IMR-90 (cell line): ENCODE data around the gene WLS. TPM values are rescaled to one million over a fixed set of nuclear protein-coding genes. Genes with fewer than 3 reads are reported as not detected.

Experiments used
- ATAC-seq: fragments of 200-7000 bp; cut with Tn5 transposase; 2 replicates; pipeline ENCODE4 v1.9.1; 2020; ENCODE audit warnings: low read depth, mild to moderate bottlenecking, moderate library complexity
- BruUV-seq: library from RNA; stranded (reverse); fragments of 400-500 nt; replicated peaks from 2 replicates; lab custom pipeline; 2021; lab: Mats Ljungman, UMichigan
- CTCF ChIA-PET: fragments of 300-600 bp; formaldehyde crosslinking; extraction: SDS; loops from one replicate; lab custom pipeline; 2021; ENCODE audit warnings: antibody characterized with exemption; lab: Yijun Ruan, JAX
- POLR2A ChIA-PET: fragments of 300-600 bp; sonication (Branson Sonifier 250); formaldehyde crosslinking; loops from one replicate; lab custom pipeline; 2022; ENCODE audit warnings: antibody characterized with exemption; ENCODE audit not compliant: unreplicated experiment; lab: Charles Lee
- DNase-seq: peaks from one replicate; pipeline ENCODE4 v3.0.0; 2013
- H2AFZ ChIP-seq: replicated peaks from 2 replicates; pipeline ENCODE3; 2013; ENCODE audit warnings: low read length, mild to moderate bottlenecking; ENCODE audit not compliant: poor library complexity
- H2AK5ac ChIP-seq: 2 replicates; pipeline ENCODE4 v1.6.1; 2013; ENCODE audit warnings: low read depth, low read length, inconsistent platforms
- H2AK9ac ChIP-seq: replicated peaks from 2 replicates; pipeline ENCODE3; 2013; ENCODE audit warnings: mild to moderate bottlenecking, low read depth, low read length, moderate library complexity; ENCODE audit not compliant: poor library complexity
- H2BK120ac ChIP-seq: 2 replicates; pipeline ENCODE4 v1.6.1; 2013; ENCODE audit warnings: low read depth, low read length, inconsistent platforms
- H2BK15ac ChIP-seq: 3 replicates; pipeline ENCODE4 v1.6.1; 2013; ENCODE audit warnings: low read depth, low read length, inconsistent platforms
- H2BK20ac ChIP-seq: 2 replicates; pipeline ENCODE4 v1.6.1; 2013; ENCODE audit warnings: low read depth, mild to moderate bottlenecking, inconsistent platforms, low read length, moderate library complexity
- H2BK5ac ChIP-seq: 2 replicates; pipeline ENCODE4 v1.6.1; 2013; ENCODE audit warnings: mild to moderate bottlenecking, low read depth, low read length, inconsistent platforms; ENCODE audit not compliant: poor library complexity, severe bottlenecking
- H3K14ac ChIP-seq: replicated peaks from 2 replicates; pipeline ENCODE4 v1.6.1; 2013; ENCODE audit warnings: low read depth, low read length, inconsistent platforms
- H3K18ac ChIP-seq: 2 replicates; pipeline ENCODE4 v1.6.1; 2013; ENCODE audit warnings: low read depth, low read length, control low read depth
- H3K23ac ChIP-seq: 2 replicates; pipeline ENCODE4 v1.6.1; 2013; ENCODE audit warnings: low read depth, low read length, inconsistent platforms
- H3K27ac ChIP-seq: 2 replicates; pipeline ENCODE4 v1.5.1; 2013; ENCODE audit warnings: mild to moderate bottlenecking, control low read depth, low read length; ENCODE audit not compliant: insufficient read depth
- H3K27me3 ChIP-seq: 2 replicates; pipeline ENCODE4 v1.6.1; 2013; ENCODE audit warnings: low read length; ENCODE audit not compliant: control insufficient read depth, insufficient read depth
- H3K36me3 ChIP-seq: 2 replicates; pipeline ENCODE4 v1.6.1; 2013; ENCODE audit warnings: low read length, mixed read lengths; ENCODE audit not compliant: control insufficient read depth, insufficient read depth
- H3K4ac ChIP-seq: 2 replicates; pipeline ENCODE4 v1.6.1; 2013; ENCODE audit warnings: low read depth, low read length, inconsistent platforms
- H3K4me1 ChIP-seq: 2 replicates; pipeline ENCODE4 v1.6.1; 2013; ENCODE audit warnings: low read length, mixed read lengths; ENCODE audit not compliant: control insufficient read depth, insufficient read depth
- H3K4me2 ChIP-seq: 2 replicates; pipeline ENCODE4 v1.6.1; 2013; ENCODE audit warnings: low read depth, mild to moderate bottlenecking, control low read depth, low read length, moderate library complexity
- H3K4me3 ChIP-seq: 2 replicates; pipeline ENCODE4 v1.5.1; 2013; ENCODE audit warnings: low read depth, mild to moderate bottlenecking, control low read depth, low read length, moderate library complexity; ENCODE audit not compliant: insufficient read depth
- H3K56ac ChIP-seq: 2 replicates; pipeline ENCODE4 v1.6.1; 2013; ENCODE audit warnings: low read length, inconsistent platforms; ENCODE audit not compliant: insufficient read depth; ENCODE audit errors: extremely low read depth
- H3K79me1 ChIP-seq, 2 experiments: 2 replicates each; pipeline ENCODE4 v1.6.1; 2013; ENCODE audit warnings: low read length in 2 of 2, inconsistent platforms in 1 of 2, low read depth in 1 of 2
- H3K9ac ChIP-seq: 2 replicates; pipeline ENCODE4 v1.6.1; 2013; ENCODE audit warnings: low read depth, low read length, control low read depth
- H3K9me1 ChIP-seq: 2 replicates; pipeline ENCODE4 v1.6.1; 2013; ENCODE audit warnings: low read length, inconsistent platforms; ENCODE audit not compliant: insufficient read depth
- H3K9me3 ChIP-seq: 2 replicates; pipeline ENCODE4 v1.6.1; 2013; ENCODE audit warnings: low read length; ENCODE audit not compliant: control insufficient read depth, insufficient read depth
- H4K20me1 ChIP-seq: 2 replicates; pipeline ENCODE4 v1.6.1; 2013; ENCODE audit warnings: low read length, inconsistent platforms; ENCODE audit not compliant: insufficient read depth
- H4K5ac ChIP-seq: 2 replicates; pipeline ENCODE4 v1.6.1; 2013; ENCODE audit warnings: mild to moderate bottlenecking, low read depth, low read length, control low read depth
- H4K8ac ChIP-seq, 2 experiments: 2 replicates each; pipeline ENCODE4 v1.6.1; 2013; ENCODE audit warnings: low read depth in 2 of 2, low read length in 2 of 2, control low read depth in 1 of 2, inconsistent platforms in 1 of 2
- H4K91ac ChIP-seq: 2 replicates; pipeline ENCODE4 v1.6.1; 2013; ENCODE audit warnings: low read depth, low read length, inconsistent platforms; ENCODE audit not compliant: insufficient read depth
- BHLHE40 ChIP-seq: fragments of 150-350 bp; IDR thresholded peaks from 2 replicates; pipeline ENCODE4 v1.6.1; 2016; ENCODE audit warnings: mild to moderate bottlenecking, low read depth, low read length
- CEBPB ChIP-seq: IDR thresholded peaks from 2 replicates; pipeline ENCODE4 v1.6.1; 2012; ENCODE audit warnings: low read depth, low read length, improper control_type of control experiment
- CHD1 ChIP-seq: IDR thresholded peaks from 2 replicates; pipeline ENCODE4 v1.6.1; 2012; ENCODE audit warnings: low read depth, low read length, improper control_type of control experiment
- FOS ChIP-seq: fragments of 150-350 bp; IDR thresholded peaks from 2 replicates; pipeline ENCODE4 v1.6.1; 2016; ENCODE audit warnings: low read depth, low read length
- MAFK ChIP-seq: IDR thresholded peaks from 2 replicates; pipeline ENCODE4 v1.6.1; 2012; ENCODE audit warnings: low read depth, low read length, improper control_type of control experiment
- MAZ ChIP-seq: IDR thresholded peaks from 2 replicates; pipeline ENCODE4 v1.6.1; 2012; ENCODE audit warnings: low read depth, mild to moderate bottlenecking, low read length, improper control_type of control experiment, moderate library complexity, borderline replicate concordance
- MXI1 ChIP-seq: IDR thresholded peaks from 2 replicates; pipeline ENCODE4 v1.6.1; 2012; ENCODE audit warnings: low read depth, mild to moderate bottlenecking, low read length, moderate library complexity, borderline replicate concordance
- NFE2L2 ChIP-seq: fragments of 150-350 bp; IDR thresholded peaks from 2 replicates; pipeline ENCODE4 v1.6.1; 2016; ENCODE audit warnings: low read depth, mild to moderate bottlenecking, low read length
- POLR2A ChIP-seq: IDR thresholded peaks from 2 replicates; pipeline ENCODE4 v1.6.1; 2012; ENCODE audit warnings: mild to moderate bottlenecking, low read depth, low read length
- RAD21 ChIP-seq: IDR thresholded peaks from 2 replicates; pipeline ENCODE4 v1.6.1; 2012; ENCODE audit warnings: low read length, improper control_type of control experiment
- RCOR1 ChIP-seq: IDR thresholded peaks from 2 replicates; pipeline ENCODE4 v1.6.1; 2012; ENCODE audit warnings: mild to moderate bottlenecking, low read length, improper control_type of control experiment; ENCODE audit not compliant: insufficient replicate concordance
- RFX5 ChIP-seq: IDR thresholded peaks from 2 replicates; pipeline ENCODE4 v1.8.0; 2012; ENCODE audit warnings: low read depth, mild to moderate bottlenecking, low read length, moderate library complexity
- SMC3 ChIP-seq: fragments of 150-350 bp; IDR thresholded peaks from 2 replicates; pipeline ENCODE4 v1.6.1; 2016; ENCODE audit warnings: low read depth, mild to moderate bottlenecking, antibody characterized with exemption, low read length, moderate library complexity
- WGBS, 2 experiments: methylation state at CpG; one replicate each; pipeline versions ENCODE4 v1.1.5 to v1.1.7; 2013; ENCODE audit warnings: missing lambda C conversion rate in 2 of 2; ENCODE audit not compliant: insufficient read length in 1 of 2; ENCODE audit errors: extremely low coverage in 2 of 2; 5-methylcytosine and 5-hydroxymethylcytosine counted together
- dilution Hi-C: fragments of 300-500 bp; cut with HindIII; formaldehyde crosslinking; loops from one replicate; pipeline ENCODE4 v1.14.3; 2018; ENCODE audit warnings: low sequenced_read_pairs; ENCODE audit not compliant: unreplicated experiment
- in situ Hi-C: fragments of 300-500 bp; cut with MboI; formaldehyde crosslinking; loops from 3 replicates; pipeline ENCODE4 v1.14.3; 2019; ENCODE audit warnings: low sequenced_read_pairs, inconsistent platforms, mixed read lengths
- intact Hi-C: fragments of 100-400 bp; cut with micrococcal nuclease; formaldehyde crosslinking; loops from 2 replicates; pipeline ENCODE4 v1.10.0; 2022
- polyA plus RNA-seq, 3 experiments: library from polyadenylated mRNA; depleted of rRNA; stranded (reverse); fragments of >200 nt; gene quantifications; 2 replicates each; pipeline ENCODE4 v1.2.3, GENCODE V29; 2012; ENCODE audit warnings: low replicate concordance in 1 of 3
- total RNA-seq: library from RNA; depleted of rRNA; stranded (reverse); fragments of >200 nt; gene quantifications from 2 replicates; pipeline ENCODE4 v1.2.3, GENCODE V29; 2012
- TF ChIP-seq, protein P1 (sequence below): fragments of 150-350 bp; IDR thresholded peaks from 2 replicates; pipeline ENCODE4 v1.6.1; 2017; ENCODE audit warnings: mild to moderate bottlenecking, antibody characterized with exemption, low read length, low read depth
- TF ChIP-seq, protein P2 (sequence below): fragments of 150-350 bp; IDR thresholded peaks from 2 replicates; pipeline ENCODE4 v1.6.1; 2016; ENCODE audit warnings: low read depth, mild to moderate bottlenecking, low read length, moderate library complexity, borderline replicate concordance
- TF ChIP-seq, protein P3 (sequence below): conservative IDR thresholded peaks from 2 replicates; pipeline ENCODE4 v1.5.1; 2012; ENCODE audit warnings: mild to moderate bottlenecking, low read depth, low read length, improper control_type of control experiment

The WLS gene
- total and polyA plus RNA-seq, 2 of the 4 experiments (the other 2 are of a cell fraction) = 152 to 157 TPM

DNA sequence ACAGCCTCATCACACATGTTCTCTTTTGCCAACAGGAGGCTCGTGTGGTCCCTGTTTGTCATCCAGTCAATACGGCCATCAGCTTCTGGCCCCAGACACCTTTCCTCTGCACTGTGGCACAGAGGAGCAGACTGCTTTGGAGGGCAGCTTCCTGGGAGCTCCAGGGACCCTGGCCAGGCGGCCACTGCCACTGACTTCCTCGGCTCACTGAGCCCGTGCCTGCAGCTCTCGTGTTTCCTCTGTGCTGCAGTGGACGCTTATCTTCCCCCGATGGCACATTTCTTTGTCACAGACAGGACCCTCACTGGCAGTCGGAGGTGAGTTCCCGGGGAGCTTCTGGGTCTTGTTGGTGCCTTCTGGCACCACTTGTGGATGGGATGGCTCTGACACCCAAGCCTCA is 114.9 kb downstream of the WLS start:
- H3K79me1 ChIP-seq = peaks cover 0 to 8% of the 10 kb centered on the region in 2 experiments; a peak in 1 of 4 replicates
- H4K20me1 ChIP-seq = no peaks in the 10 kb centered on the region; the same call in 1 of the 2 replicates
- H3K9ac ChIP-seq = no peak overlapping the region
- H3K9me1 ChIP-seq = peaks cover 9% of the 10 kb centered on the region
- intact Hi-C loops = loop anchor here (2.0 to 5.0 kb wide), 2 partner anchors 325 to 1620 kb away; no protein-coding TSS in a partner anchor
- H4K5ac ChIP-seq = no peak overlapping the region
- CTCF ChIA-PET = interaction anchor here (0.5 to 3.3 kb wide), 12 partner anchors 13 to 431 kb away, joined by 3 to 16 read pairs (median 3); no protein-coding TSS in a partner anchor
- DNase-seq (no peak), ATAC-seq (no peak)
- no peak overlapping the region for H3K56ac ChIP-seq
- peaks cover 13% of the 10 kb centered on the region for H3K4me1 ChIP-seq
- no peak overlapping the region for H3K4ac ChIP-seq
- no peak overlapping the region for H3K27ac ChIP-seq
- H4K91ac ChIP-seq = no peak overlapping the region; the same call in 1 of the 2 replicates
- no peaks in the 10 kb centered on the region for H3K9me3 ChIP-seq
- no peak overlapping the region for H3K18ac ChIP-seq
- no peak overlapping the region for H2BK120ac ChIP-seq
- no peak overlapping the region for H2BK5ac ChIP-seq
- BruUV-seq = no TSS peak
- peak overlapping the region; percentile 12; the same call in 1 of the 2 replicates for H2AK5ac ChIP-seq
- no peak overlapping the region for H2BK15ac ChIP-seq
- in situ Hi-C loops = loop anchor here (25.0 kb wide), 1 partner anchor 1620 kb away; no protein-coding TSS in a partner anchor
- H3K36me3 ChIP-seq = peaks cover 8% of the 10 kb centered on the region
- dilution Hi-C loops = no loop called here
- H3K4me3 ChIP-seq = no peak overlapping the region
- no peak overlapping the region for H2BK20ac ChIP-seq
- peak overlapping the region in 1 of 2 experiments; percentile 50; a peak in 1 of 4 replicates for H4K8ac ChIP-seq
- WGBS, 2 experiments = 94% methylated on average over 7 of the region's 10 CpGs; no CpG with 5 or more reads in 1 of the 2 experiments
- no peaks in the 10 kb centered on the region for H3K27me3 ChIP-seq
- H3K14ac ChIP-seq = no peak overlapping the region
- H2AFZ ChIP-seq = no peak overlapping the region
- peak overlapping the region; percentile 50 for H2AK9ac ChIP-seq
- TF ChIP-seq MXI1 (no peak), RCOR1 (no peak), RFX5 (no peak), FOS (no peak), MAFK (no peak), SMC3 (no peak), MAZ (no peak), POLR2A (no peak), BHLHE40 (no peak), NFE2L2 (no peak), RAD21 (no peak), CHD1 (no peak), CEBPB (no peak)
- TF ChIP-seq, protein P1, sequence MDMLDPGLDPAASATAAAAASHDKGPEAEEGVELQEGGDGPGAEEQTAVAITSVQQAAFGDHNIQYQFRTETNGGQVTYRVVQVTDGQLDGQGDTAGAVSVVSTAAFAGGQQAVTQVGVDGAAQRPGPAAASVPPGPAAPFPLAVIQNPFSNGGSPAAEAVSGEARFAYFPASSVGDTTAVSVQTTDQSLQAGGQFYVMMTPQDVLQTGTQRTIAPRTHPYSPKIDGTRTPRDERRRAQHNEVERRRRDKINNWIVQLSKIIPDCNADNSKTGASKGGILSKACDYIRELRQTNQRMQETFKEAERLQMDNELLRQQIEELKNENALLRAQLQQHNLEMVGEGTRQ = no peak
- TF ChIP-seq, protein P2, sequence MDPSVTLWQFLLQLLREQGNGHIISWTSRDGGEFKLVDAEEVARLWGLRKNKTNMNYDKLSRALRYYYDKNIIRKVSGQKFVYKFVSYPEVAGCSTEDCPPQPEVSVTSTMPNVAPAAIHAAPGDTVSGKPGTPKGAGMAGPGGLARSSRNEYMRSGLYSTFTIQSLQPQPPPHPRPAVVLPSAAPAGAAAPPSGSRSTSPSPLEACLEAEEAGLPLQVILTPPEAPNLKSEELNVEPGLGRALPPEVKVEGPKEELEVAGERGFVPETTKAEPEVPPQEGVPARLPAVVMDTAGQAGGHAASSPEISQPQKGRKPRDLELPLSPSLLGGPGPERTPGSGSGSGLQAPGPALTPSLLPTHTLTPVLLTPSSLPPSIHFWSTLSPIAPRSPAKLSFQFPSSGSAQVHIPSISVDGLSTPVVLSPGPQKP = no peak
- TF ChIP-seq, protein P3, sequence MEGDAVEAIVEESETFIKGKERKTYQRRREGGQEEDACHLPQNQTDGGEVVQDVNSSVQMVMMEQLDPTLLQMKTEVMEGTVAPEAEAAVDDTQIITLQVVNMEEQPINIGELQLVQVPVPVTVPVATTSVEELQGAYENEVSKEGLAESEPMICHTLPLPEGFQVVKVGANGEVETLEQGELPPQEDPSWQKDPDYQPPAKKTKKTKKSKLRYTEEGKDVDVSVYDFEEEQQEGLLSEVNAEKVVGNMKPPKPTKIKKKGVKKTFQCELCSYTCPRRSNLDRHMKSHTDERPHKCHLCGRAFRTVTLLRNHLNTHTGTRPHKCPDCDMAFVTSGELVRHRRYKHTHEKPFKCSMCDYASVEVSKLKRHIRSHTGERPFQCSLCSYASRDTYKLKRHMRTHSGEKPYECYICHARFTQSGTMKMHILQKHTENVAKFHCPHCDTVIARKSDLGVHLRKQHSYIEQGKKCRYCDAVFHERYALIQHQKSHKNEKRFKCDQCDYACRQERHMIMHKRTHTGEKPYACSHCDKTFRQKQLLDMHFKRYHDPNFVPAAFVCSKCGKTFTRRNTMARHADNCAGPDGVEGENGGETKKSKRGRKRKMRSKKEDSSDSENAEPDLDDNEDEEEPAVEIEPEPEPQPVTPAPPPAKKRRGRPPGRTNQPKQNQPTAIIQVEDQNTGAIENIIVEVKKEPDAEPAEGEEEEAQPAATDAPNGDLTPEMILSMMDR = no peak
- no peak overlapping the region for H3K23ac ChIP-seq
- H3K4me2 ChIP-seq = no peak overlapping the region
- POLR2A ChIA-PET = no interaction called here
